Stomach (tissue), 4 donors: ENCODE data around the gene GLS.

Experiments used
- POLR2A ChIP-seq, 4 donors: fragments of 450-650 bp; IDR thresholded peaks; one replicate each; pipeline ENCODE4 v1.6.1; 2016; ENCODE audit warnings: antibody characterized with exemption in 4 of 4, control low read depth in 2 of 4, mild to moderate bottlenecking in 1 of 4, moderate library complexity in 1 of 4
- POLR2AphosphoS5 ChIP-seq, 3 donors: sonication (generic); formaldehyde crosslinking; IDR thresholded peaks; one replicate each; pipeline ENCODE4 v1.6.1; 2016; ENCODE audit warnings: antibody characterized with exemption in 3 of 3
- TF ChIP-seq, protein P1 (sequence below), 7 experiments: fragments of 450-650 bp in 4 of 7; fragments of 200-600 bp in 3 of 7; sonication (generic) in 3 of 7; IDR thresholded peaks; one replicate each; pipeline ENCODE4 v1.5.1; 2016 to 2019; ENCODE audit warnings: antibody characterized with exemption in 7 of 7, control low read depth in 2 of 7, mild to moderate bottlenecking in 1 of 7

GRCh38 chr2:190990132-190990531 lies 109.5 kb downstream of the GLS start:
- TF ChIP-seq POLR2A (IDR thresholded peaks at IDR 0.05), result no peak
- TF ChIP-seq, protein P1, sequence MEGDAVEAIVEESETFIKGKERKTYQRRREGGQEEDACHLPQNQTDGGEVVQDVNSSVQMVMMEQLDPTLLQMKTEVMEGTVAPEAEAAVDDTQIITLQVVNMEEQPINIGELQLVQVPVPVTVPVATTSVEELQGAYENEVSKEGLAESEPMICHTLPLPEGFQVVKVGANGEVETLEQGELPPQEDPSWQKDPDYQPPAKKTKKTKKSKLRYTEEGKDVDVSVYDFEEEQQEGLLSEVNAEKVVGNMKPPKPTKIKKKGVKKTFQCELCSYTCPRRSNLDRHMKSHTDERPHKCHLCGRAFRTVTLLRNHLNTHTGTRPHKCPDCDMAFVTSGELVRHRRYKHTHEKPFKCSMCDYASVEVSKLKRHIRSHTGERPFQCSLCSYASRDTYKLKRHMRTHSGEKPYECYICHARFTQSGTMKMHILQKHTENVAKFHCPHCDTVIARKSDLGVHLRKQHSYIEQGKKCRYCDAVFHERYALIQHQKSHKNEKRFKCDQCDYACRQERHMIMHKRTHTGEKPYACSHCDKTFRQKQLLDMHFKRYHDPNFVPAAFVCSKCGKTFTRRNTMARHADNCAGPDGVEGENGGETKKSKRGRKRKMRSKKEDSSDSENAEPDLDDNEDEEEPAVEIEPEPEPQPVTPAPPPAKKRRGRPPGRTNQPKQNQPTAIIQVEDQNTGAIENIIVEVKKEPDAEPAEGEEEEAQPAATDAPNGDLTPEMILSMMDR (IDR thresholded peaks at IDR 0.05), result no peak
- no peak for TF ChIP-seq POLR2AphosphoS5 (IDR thresholded peaks at IDR 0.05)
